ENCODE results near the gene SLC66A1. TPM values are rescaled to one million over a fixed set of nuclear protein-coding genes. Genes with fewer than 3 reads are reported as not detected.
A peak's percentile ranks its signal among the peaks of the same experiment; 100 is the strongest.

Gene SLC66A1
- total and polyA plus RNA-seq, 2 of the 13 experiments (the other 11 are each of a cell fraction or from before 2014, with no cell fraction given) = 15.4 to 18.9 TPM

- TF ChIP-seq ZBTB46 (CRISPR knock-in tag; IDR thresholded peaks at IDR 0.05; ENCODE audit: borderline replicate concordance) (no peak), ZNF362 (CRISPR knock-in tag; IDR thresholded peaks at IDR 0.05; ENCODE audit: borderline replicate concordance) (0 out of 2 replicates have a peak, but pooled peaks have one; percentile 29), MEIS2 (CRISPR knock-in tag; IDR thresholded peaks at IDR 0.05) (peak; percentile 20; the same call in 1 of the 2 replicates), EHMT2 (IDR thresholded peaks at IDR 0.05; ENCODE audit: borderline replicate concordance, low read depth, low read length) (no peak), EP300 (IDR thresholded peaks at IDR 0.05; ENCODE audit: low read depth in 2 of 2, low read length in 2 of 2) (0 out of 4 replicates have a peak, but pooled peaks of 1 of the 2 experiments have one; percentile 8), EP300 (CRISPR knock-in tag; IDR thresholded peaks at IDR 0.05; ENCODE audit: borderline replicate concordance) (no peak), MTA3 (CRISPR knock-in tag; IDR thresholded peaks at IDR 0.05) (no peak), ZNF30 (CRISPR knock-in tag; IDR thresholded peaks at IDR 0.05) (peak; percentile 75; the same call in 1 of the 2 replicates), HOXA3 (CRISPR knock-in tag; IDR thresholded peaks at IDR 0.05) (peak; percentile 57; the same call in 1 of the 2 replicates), BCL6 (CRISPR knock-in tag; IDR thresholded peaks at IDR 0.05) (no peak), TBX2 (CRISPR knock-in tag; IDR thresholded peaks at IDR 0.05; ENCODE audit: borderline replicate concordance) (no peak; the same call in 1 of the 2 replicates), ZNF772 (CRISPR knock-in tag; IDR thresholded peaks at IDR 0.05) (peak; percentile 64; the same call in 1 of the 2 replicates), ZNF337 (CRISPR knock-in tag; IDR thresholded peaks at IDR 0.05; ENCODE audit: borderline replicate concordance, low read depth) (0 out of 2 replicates have a peak, but pooled peaks have one; percentile 28), SP1 (IDR thresholded peaks at IDR 0.05) (no peak), SP1 (CRISPR knock-in tag; IDR thresholded peaks at IDR 0.05) (peak; percentile 39; the same call in 1 of the 2 replicates), SMAD1 (CRISPR knock-in tag; IDR thresholded peaks at IDR 0.05; ENCODE audit: borderline replicate concordance, low read depth) (peak; percentile 87; the same call in 1 of the 2 replicates), GLI4 (CRISPR knock-in tag; IDR thresholded peaks at IDR 0.05; ENCODE audit: borderline replicate concordance) (peak; percentile 61; the same call in 1 of the 2 replicates), ZNF17 (CRISPR knock-in tag; IDR thresholded peaks at IDR 0.05) (no peak), ATF7 (IDR thresholded peaks at IDR 0.05) (no peak), ATF7 (CRISPR knock-in tag; IDR thresholded peaks at IDR 0.05) (no peak)
Measured at GRCh38 chr1:19311931-19312781, at the start of gene SLC66A1, which contains the start of gene AKR7A2 (continued).

Measured in HepG2 (cell line).